Esophagus muscularis mucosa (tissue), 3 donors: ENCODE measurements around the gene BORCS6.
A peak's percentile ranks its signal among the peaks of the same experiment; 100 is the strongest.

ENCODE experiments used
- POLR2A ChIP-seq: fragments of 450-650 bp; IDR thresholded peaks from one replicate; pipeline ENCODE4 v1.6.1; 2017; ENCODE audit warnings: antibody characterized with exemption, moderate library complexity, mild to moderate bottlenecking, low read depth
- POLR2AphosphoS5 ChIP-seq, 2 donors: sonication (generic); formaldehyde crosslinking; IDR thresholded peaks; one replicate each; pipeline ENCODE4 v1.6.1; 2017; ENCODE audit warnings: antibody characterized with exemption in 2 of 2
- TF ChIP-seq, protein P1 (sequence below), 3 experiments: fragments of 200-600 bp in 2 of 3; fragments of 450-650 bp in 1 of 3; sonication (generic) in 2 of 3; IDR thresholded peaks; one replicate each; pipeline ENCODE4 v1.5.1; 2017 to 2019; ENCODE audit warnings: antibody characterized with exemption in 3 of 3, mild to moderate bottlenecking in 2 of 3, moderate library complexity in 1 of 3

DNA sequence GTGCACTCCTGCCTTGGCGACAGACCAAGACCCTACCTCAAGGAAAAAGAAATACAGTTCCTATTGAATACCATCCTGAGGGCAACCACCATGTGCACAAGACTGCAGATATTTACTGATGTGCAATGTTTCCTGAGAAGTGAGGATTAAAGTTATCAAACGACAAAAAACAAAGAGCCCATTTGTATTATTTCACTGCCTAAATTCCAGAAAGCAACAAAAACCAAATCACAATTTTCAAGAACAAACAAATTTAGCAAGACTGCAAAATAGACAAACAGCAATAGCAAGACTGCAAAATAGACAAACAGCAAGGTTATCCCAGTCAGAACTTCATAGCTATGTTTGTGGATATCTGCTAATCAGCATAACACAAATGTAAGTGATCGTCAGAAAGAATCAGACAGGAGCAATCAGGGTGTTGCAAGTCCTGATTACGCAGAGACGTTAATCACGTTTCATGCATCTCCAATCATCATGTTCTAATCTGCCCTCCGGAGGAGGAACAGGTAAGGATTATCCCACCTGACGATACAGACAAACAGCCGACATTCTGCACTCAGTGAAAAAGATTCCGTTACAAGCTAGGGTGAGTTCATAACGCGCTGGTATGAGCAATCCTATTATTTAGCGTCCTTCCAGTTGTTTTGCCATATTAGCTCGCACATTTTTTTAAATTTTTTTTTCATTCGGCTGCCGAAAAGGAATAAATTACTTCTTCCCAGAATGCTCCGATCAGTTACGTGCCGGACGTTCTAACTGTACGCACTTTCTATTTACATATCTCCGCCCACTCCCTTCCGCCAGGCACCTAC is 16.7 kb downstream of the BORCS6 start:
- TF ChIP-seq POLR2AphosphoS5 (IDR thresholded peaks at IDR 0.05) (peak; percentile 97 to 100), POLR2A (peak; percentile 100)
- TF ChIP-seq, protein P1, sequence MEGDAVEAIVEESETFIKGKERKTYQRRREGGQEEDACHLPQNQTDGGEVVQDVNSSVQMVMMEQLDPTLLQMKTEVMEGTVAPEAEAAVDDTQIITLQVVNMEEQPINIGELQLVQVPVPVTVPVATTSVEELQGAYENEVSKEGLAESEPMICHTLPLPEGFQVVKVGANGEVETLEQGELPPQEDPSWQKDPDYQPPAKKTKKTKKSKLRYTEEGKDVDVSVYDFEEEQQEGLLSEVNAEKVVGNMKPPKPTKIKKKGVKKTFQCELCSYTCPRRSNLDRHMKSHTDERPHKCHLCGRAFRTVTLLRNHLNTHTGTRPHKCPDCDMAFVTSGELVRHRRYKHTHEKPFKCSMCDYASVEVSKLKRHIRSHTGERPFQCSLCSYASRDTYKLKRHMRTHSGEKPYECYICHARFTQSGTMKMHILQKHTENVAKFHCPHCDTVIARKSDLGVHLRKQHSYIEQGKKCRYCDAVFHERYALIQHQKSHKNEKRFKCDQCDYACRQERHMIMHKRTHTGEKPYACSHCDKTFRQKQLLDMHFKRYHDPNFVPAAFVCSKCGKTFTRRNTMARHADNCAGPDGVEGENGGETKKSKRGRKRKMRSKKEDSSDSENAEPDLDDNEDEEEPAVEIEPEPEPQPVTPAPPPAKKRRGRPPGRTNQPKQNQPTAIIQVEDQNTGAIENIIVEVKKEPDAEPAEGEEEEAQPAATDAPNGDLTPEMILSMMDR (IDR thresholded peaks at IDR 0.05), result no peak
